ENCODE data around the gene CCDC74A. TPM values are rescaled to one million over a fixed set of nuclear protein-coding genes. Genes with fewer than 3 reads are reported as not detected.
"Not testable (repeated sequence)": the region's sequence is repeated elsewhere in the genome, so short reads cannot be mapped to it uniquely, and the experiment has no call there.

CCDC74A gene
- total RNA-seq (under 1 TPM in 1 of 4 donors, not detected in 3; 0.51 TPM), polyA plus RNA-seq (under 1 TPM; 0.16 to 0.18 (median 0.18) TPM)
- long read RNA-seq, donor 1, partial matches to known transcripts: 0 of 1 reads
- long read RNA-seq, donor 1, other reads (novel, unspliced or antisense): 0 of 1 reads
- long read RNA-seq, donor 2: 0 reads

DNA sequence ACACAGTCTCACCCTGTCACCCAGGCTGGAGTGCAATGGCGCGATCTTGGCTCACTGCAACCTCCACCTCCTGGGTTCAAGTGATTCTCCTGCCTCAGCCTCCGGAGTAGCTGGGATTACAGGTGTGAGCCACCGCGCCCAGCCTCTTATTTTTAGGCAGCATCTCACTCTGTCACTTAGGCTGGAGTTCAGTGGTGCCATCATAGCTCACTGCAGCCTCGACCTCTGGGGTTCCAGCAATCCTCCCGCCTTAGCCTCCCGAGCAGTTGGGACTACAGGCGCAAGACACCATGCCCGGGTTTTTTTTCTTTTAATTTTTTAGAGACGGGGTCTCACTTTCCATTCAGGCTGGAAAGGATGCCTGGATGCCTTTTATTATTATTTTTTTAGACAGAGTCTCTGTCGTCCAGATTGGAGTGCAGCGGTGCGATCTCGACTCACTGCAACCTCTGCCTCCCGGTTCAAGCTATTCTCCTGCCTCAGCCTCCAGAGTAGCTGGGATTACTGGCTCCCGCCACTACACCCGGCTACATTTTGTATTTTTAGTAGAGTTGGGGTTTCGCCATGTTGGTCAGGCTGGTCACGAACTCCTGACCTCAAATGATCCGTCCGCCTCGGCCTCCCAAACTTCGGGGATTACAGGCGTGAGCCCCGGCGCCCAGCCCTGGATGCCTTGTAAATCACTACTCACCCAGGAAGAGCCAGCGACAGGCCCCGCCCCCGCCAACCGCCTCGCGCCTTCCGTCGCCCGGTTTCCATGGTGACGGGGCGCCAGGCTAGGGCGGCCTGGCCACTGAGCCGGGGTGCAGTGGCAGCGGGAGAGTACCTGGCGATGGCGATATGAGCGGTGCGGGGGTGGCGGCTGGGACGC, at the start of gene CCDC74A:
Gene CCDC74A (plus strand): TSS at position 758 of the 871 bp plus-strand sequence. CDS start 83 bp downstream, at position 841.
- peak; percentile 71 to 77 for DNase-seq
- WGBS, 3 donors: 33 to 37% (median 37%) methylated on average over 36 to 40 of the region's 47 CpGs
- H3K27ac ChIP-seq; intact Hi-C loops (cut with DNase I); H3K9me3 ChIP-seq; H3K27me3 ChIP-seq (ENCODE audit: insufficient read depth in 3 of 3, low read length in 2 of 3); H3K36me3 ChIP-seq (ENCODE audit: insufficient read depth in 1 of 2, low read depth in 1 of 2); H3K4me1 ChIP-seq: not testable (repeated sequence)
- peak; percentile 62 to 80 (median 73) for ATAC-seq
- H3K4me3 ChIP-seq: peak within 1 kb of the TSS; percentile 55

DNA sequence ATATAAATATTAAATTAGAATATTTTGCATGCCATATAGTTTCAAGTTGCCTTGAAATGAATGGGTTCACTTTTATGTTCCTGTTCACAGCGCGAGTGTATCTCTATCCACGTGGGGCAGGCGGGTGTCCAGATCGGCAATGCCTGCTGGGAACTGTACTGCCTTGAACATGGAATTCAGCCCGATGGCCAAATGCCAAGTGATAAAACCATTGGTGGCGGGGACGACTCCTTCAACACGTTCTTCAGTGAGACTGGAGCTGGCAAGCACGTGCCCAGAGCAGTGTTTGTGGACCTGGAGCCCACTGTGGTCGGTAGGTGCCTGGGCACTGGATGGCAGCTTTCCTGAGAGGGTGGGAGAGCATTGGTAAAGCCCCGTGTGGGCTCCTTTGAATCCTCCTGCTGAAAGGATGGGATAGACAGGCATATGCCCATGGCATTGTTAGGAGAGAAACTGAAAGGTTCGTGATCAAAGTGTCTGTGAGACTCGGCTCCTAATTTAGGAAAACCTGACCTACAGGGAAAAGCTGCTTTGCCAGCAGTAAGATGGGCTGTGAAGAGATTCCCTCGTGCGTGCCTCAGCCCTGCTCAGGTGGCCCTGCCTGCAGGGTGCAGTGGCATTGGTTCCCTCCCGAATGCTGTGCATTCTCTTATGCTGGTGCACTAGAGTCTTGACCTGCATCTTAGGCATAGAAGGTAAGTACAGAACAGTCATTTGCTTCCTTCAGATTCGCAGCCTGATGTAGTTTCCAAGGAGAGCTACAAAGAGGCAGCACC, 49.4 kb upstream of the CCDC74A start:
- H3K4me1 ChIP-seq; ATAC-seq; H3K36me3 ChIP-seq (ENCODE audit: insufficient read depth in 1 of 2, low read depth in 1 of 2); H3K27ac ChIP-seq; DNase-seq; H3K4me3 ChIP-seq; intact Hi-C loops (cut with DNase I); H3K27me3 ChIP-seq (ENCODE audit: insufficient read depth in 3 of 3, low read length in 2 of 3); H3K9me3 ChIP-seq: not testable (repeated sequence)
- 87 to 92% (median 92%) methylated on average over 14 to 15 of the region's 18 CpGs for WGBS, 3 donors

DNA sequence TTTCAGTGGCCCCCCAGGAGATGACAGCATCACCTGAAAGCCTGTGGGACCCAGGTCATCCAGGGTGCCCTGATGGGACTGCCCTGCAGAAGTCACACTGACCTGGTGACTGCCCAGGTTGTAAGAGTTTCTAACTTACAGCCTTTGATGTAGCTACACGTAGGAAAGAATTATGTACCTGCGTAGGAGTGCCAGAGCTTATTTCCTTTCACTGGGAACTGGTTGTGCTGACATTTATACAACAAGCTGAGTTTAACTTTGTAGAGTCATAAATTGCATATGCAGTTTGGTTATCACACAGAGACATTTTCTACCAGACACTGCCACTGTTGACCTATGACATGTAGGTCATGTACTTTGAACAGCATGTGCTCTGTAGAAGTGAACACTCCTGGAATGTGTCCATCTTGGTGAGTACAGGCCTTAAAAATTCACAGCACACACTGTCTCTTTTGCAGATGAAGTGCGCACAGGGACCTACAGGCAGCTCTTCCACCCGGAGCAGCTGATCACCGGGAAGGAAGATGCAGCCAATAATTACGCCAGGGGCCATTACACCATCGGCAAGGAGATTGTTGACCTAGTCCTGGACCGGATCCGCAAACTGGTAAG, 48.7 kb upstream of the CCDC74A start:
- ATAC-seq; H3K36me3 ChIP-seq (ENCODE audit: insufficient read depth in 1 of 2, low read depth in 1 of 2); H3K9me3 ChIP-seq; H3K27ac ChIP-seq; H3K27me3 ChIP-seq (ENCODE audit: insufficient read depth in 3 of 3, low read length in 2 of 3); DNase-seq; intact Hi-C loops (cut with DNase I); H3K4me3 ChIP-seq; H3K4me1 ChIP-seq: not testable (repeated sequence)
- WGBS, 3 donors: 81 to 94% (median 94%) methylated on average over 9 of the region's 9 CpGs

DNA sequence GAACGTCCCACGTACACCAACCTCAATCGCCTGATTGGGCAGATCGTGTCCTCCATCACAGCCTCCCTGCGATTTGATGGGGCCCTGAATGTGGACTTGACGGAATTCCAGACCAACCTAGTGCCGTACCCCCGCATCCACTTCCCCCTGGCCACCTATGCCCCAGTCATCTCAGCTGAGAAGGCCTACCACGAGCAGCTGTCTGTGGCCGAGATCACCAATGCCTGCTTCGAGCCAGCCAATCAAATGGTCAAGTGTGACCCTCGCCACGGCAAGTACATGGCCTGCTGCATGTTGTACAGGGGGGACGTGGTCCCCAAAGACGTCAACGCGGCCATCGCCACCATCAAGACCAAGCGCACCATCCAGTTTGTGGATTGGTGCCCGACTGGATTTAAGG, 47.3 kb upstream of the CCDC74A start:
- intact Hi-C loops (cut with DNase I): not testable (repeated sequence)

DNA sequence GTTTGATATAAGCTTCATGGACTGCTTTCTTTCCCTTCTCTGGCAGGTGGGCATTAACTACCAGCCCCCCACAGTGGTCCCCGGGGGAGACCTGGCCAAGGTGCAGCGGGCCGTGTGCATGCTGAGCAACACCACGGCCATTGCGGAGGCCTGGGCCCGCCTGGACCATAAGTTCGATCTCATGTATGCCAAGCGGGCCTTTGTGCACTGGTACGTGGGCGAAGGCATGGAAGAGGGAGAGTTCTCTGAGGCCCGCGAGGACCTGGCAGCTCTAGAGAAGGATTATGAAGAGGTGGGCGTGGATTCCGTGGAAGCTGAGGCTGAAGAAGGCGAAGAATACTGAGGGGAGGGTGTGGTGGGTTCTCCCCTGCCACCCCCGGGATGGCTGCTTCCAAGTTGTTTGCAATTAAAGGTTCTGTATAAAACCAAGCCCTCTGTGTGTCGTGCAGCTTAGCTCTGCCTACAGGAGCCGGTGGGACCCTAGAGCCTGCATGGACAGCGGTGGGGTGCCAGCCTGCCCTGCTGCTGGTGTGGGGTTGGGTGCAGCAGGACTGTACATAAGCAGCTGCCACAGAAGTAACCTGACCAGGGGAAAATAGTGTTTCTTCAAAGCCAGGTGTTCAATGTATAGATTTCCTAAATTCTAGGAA, 45.1 kb upstream of the CCDC74A start:
- ATAC-seq; H3K36me3 ChIP-seq (ENCODE audit: insufficient read depth in 1 of 2, low read depth in 1 of 2); intact Hi-C loops (cut with DNase I); H3K27me3 ChIP-seq (ENCODE audit: insufficient read depth in 3 of 3, low read length in 2 of 3); DNase-seq; H3K27ac ChIP-seq; H3K4me3 ChIP-seq; H3K4me1 ChIP-seq; H3K9me3 ChIP-seq: not testable (repeated sequence)
- 90 to 97% (median 95%) methylated on average over 16 to 19 of the region's 19 CpGs for WGBS, 3 donors

More for the DNA sequence above, 47.3 kb upstream of the CCDC74A start:
- H3K4me1 ChIP-seq; H3K9me3 ChIP-seq; DNase-seq; ATAC-seq; H3K27ac ChIP-seq; H3K4me3 ChIP-seq; H3K27me3 ChIP-seq (ENCODE audit: insufficient read depth in 3 of 3, low read length in 2 of 3); H3K36me3 ChIP-seq (ENCODE audit: insufficient read depth in 1 of 2, low read depth in 1 of 2): not testable (repeated sequence)
- 97 to 99% (median 99%) methylated on average over 12 to 19 of the region's 20 CpGs for WGBS, 3 donors

DNA sequence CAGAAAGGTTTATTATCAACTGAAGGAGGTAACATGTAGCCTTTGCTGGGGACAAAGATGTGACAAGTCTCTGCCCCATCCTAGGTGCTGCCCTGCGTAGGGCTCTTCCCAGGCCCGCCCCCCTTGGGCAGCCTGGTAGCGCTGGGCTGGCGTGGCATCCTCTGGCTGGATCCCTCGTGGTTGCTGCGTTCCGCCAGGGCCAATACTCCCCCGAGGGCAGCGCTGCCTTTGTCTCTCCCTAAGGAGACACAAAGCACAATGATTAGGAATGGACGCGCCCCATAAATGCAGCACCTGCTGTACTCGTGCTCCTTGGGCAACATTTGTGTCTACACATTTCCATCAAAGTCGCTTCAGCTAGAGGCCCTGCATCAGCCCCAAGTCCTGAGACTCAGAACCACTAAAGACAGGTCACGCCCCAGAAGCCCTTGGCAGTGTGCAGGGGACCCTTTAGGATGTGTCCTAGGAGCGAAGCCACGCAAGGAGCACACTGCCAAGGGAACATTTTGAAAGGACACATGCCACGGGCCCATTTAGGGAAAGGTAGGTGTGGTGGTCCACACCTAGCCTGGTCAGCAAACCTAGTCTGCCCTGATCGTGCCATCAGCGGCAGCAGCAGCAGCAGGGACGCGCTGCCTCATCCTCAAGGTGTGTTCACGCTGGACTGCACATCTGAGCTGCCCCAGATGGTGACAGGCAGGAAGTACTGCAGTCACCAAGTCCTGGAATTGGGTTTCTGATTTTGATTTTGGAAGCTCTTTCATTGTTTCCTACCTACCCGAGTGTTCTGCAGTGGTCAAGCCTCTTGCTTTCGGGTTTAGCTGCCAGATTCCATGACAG, 43.5 kb upstream of the CCDC74A start:
- H3K36me3 ChIP-seq (ENCODE audit: insufficient read depth in 1 of 2, low read depth in 1 of 2); ATAC-seq; H3K27ac ChIP-seq; H3K4me1 ChIP-seq; H3K9me3 ChIP-seq; DNase-seq; intact Hi-C loops (cut with DNase I); H3K27me3 ChIP-seq (ENCODE audit: insufficient read depth in 3 of 3, low read length in 2 of 3); H3K4me3 ChIP-seq: not testable (repeated sequence)
- WGBS, 3 donors: 82 to 92% (median 87%) methylated on average over 19 to 23 of the region's 24 CpGs

DNA sequence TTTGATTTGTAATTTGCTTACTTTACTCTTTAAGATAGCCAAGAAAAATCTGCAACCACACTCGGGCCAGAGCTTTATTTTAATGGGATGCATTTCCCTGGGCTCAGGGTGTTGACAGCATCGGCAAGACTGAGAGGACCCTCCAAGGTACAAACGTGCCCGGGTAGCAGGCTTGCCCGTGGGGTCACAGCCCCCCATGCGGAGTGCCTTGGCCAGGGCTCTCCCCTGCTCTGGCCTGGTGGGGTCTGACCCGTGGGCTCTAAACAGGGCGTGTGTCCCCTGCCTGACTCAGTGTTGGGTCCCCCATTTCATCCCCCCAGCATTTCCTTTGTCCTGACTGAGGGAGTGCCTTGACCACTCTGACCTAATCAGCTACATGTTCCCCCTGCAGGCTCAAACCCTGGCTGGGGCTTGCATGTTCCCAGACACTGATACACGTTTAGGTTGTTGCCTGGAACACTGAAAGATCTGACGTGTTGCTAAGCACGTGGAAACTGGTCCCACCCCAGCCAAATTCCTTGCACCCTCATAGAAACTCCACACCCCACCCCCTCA, 42.7 kb upstream of the CCDC74A start:
- H3K4me3 ChIP-seq; H3K4me1 ChIP-seq; H3K9me3 ChIP-seq; DNase-seq; ATAC-seq; H3K36me3 ChIP-seq (ENCODE audit: insufficient read depth in 1 of 2, low read depth in 1 of 2); intact Hi-C loops (cut with DNase I); H3K27me3 ChIP-seq (ENCODE audit: insufficient read depth in 3 of 3, low read length in 2 of 3); H3K27ac ChIP-seq: not testable (repeated sequence)
- WGBS, 3 donors: 80 to 89% (median 81%) methylated on average over 11 of the region's 11 CpGs

DNA sequence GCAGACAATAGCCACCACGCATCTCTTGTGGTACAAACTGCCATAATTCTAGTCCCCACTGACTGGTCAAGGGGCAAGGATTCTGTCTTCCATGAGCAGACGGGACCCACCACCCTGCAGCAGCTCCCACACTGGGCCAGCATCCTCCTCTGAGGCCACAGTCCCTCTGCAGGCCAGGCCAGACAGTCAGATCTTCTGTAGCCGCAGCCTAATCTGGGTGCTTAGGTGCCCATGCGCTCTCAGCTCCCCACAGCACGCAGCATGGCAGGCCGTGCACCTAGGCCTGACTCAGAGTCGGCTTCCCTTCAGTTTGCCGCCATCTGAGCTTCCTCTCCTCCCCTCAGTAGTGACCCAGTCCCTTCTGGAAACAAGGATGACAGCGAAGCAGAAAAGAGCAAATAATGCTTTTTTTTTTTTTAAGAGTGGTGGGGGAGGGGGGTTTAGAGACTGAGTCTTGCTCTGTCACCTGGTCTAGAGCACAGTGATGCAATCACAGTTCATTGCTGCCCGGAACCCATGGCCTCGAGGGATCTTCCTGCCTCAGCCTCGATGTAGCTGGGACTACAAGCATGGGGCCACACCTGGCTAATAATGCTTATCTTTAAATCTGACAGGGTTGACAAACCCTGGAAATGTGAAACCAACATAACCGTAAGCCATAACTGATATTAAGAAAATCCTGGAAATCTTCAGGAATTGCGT, 41.3 kb upstream of the CCDC74A start:
- DNase-seq; H3K27ac ChIP-seq; H3K4me1 ChIP-seq; H3K4me3 ChIP-seq; H3K9me3 ChIP-seq; intact Hi-C loops (cut with DNase I); ATAC-seq; H3K27me3 ChIP-seq (ENCODE audit: insufficient read depth in 3 of 3, low read length in 2 of 3); H3K36me3 ChIP-seq (ENCODE audit: insufficient read depth in 1 of 2, low read depth in 1 of 2): not testable (repeated sequence)
- 89 to 94% (median 89%) methylated on average over 14 of the region's 14 CpGs for WGBS, 3 donors
